ENCODE results near the gene TMEM123. TPM values are rescaled to one million over a fixed set of nuclear protein-coding genes. Genes with fewer than 3 reads are reported as not detected.
A peak's percentile ranks its signal among the peaks of the same experiment; 100 is the strongest.

TMEM123 gene
- total and polyA plus RNA-seq, 2 of the 8 experiments (the other 6 are each of a cell fraction or from before 2014, with no cell fraction given): 75.5 to 80.1 TPM

GRCh38 chr11:102486584-102486983 is 34.0 kb upstream of the TMEM123 start:
- Histone ChIP-seq H3K18ac (ENCODE audit: extremely low read depth, low read length) (no peak overlapping the region), H2AK5ac (ENCODE audit: low read depth, low read length) (no peak overlapping the region), H3K4me1 (replicated peaks in 1 of 4; ENCODE audit: control insufficient read depth in 3 of 4, insufficient read depth in 4 of 4, low read length in 3 of 4) (no peaks in the 10 kb centered on the region), H3K23me2 (ENCODE audit: low read depth, low read length) (no peaks in the 10 kb centered on the region), H3K79me1 (ENCODE audit: low read depth, low read length) (no peaks in the 10 kb centered on the region), H2BK120ac (replicated peaks; ENCODE audit: low read depth, low read length) (no peak overlapping the region), H3K27ac (ENCODE audit: low read depth, low read length) (no peak overlapping the region), H3K36me3 (ENCODE audit: control insufficient read depth in 2 of 4, insufficient read depth in 4 of 4, low read length in 3 of 4) (no peaks in the 10 kb centered on the region), H3K79me2 (ENCODE audit: control insufficient read depth in 1 of 2, insufficient read depth in 2 of 2, low read length in 2 of 2) (no peaks in the 10 kb centered on the region), H4K20me1 (replicated peaks in 1 of 2; ENCODE audit: control insufficient read depth in 1 of 2, insufficient read depth in 2 of 2, low read length in 2 of 2) (no peaks in the 10 kb centered on the region), H2BK12ac (ENCODE audit: low read depth, low read length) (no peak overlapping the region), H3K23ac (ENCODE audit: insufficient read length) (no peak overlapping the region), H2BK5ac (ENCODE audit: low read depth, low read length) (no peak overlapping the region), H4K5ac (ENCODE audit: insufficient read length, low read depth, low read length) (no peak overlapping the region), H3K4me3 (ENCODE audit: extremely low read depth in 1 of 4, insufficient read depth in 2 of 4, low read depth in 3 of 4, low read length in 4 of 4) (no peak overlapping the region), H4K91ac (replicated peaks; ENCODE audit: insufficient read length, low read length) (no peak overlapping the region), H3K4me2 (ENCODE audit: insufficient read depth in 1 of 2, low read depth in 2 of 2, low read length in 2 of 2) (no peak overlapping the region), H2BK20ac (ENCODE audit: low read length) (no peak overlapping the region), H3K56ac (replicated peaks; ENCODE audit: insufficient read length, low read depth, low read length) (no peak overlapping the region), H2BK15ac (ENCODE audit: low read length) (no peak overlapping the region), H3K9ac (replicated peaks in 1 of 4; ENCODE audit: extremely low read depth in 1 of 4, low read depth in 3 of 4, low read length in 3 of 4) (no peak overlapping the region), H3K14ac (ENCODE audit: insufficient read length) (no peak overlapping the region), H4K8ac (ENCODE audit: extremely low read depth, insufficient read depth, low read length) (no peak overlapping the region), H3K4ac (replicated peaks; ENCODE audit: insufficient read length, low read depth, low read length) (no peak overlapping the region), H3K9me3 (ENCODE audit: insufficient read depth in 2 of 2, low read depth in 1 of 2, low read length in 1 of 2) (no peaks in the 10 kb centered on the region), H2AFZ (ENCODE audit: low read length) (no peak overlapping the region), H3K27me3 (replicated peaks in 1 of 4; ENCODE audit: control insufficient read depth in 3 of 4, extremely low read depth in 1 of 4, insufficient read depth in 3 of 4, low read length in 3 of 4) (no peaks in the 10 kb centered on the region)
- WGBS, 2 experiments (ENCODE audit: extremely low coverage in 1 of 2, insufficient coverage in 1 of 2, insufficient read length in 1 of 2, insufficient replicate concordance in 2 of 2, low coverage in 1 of 2, low lambda C conversion rate in 2 of 2, missing lambda C conversion rate in 1 of 2): 78% methylated on average over 2 of the region's 2 CpGs; no CpG with 5 or more reads in 1 of the 2 experiments
- DNase-seq (ENCODE audit: low read depth in 1 of 2, low spot score in 2 of 2) (no peak), FAIRE-seq (no peak)
- ChIA-PET POLR2A (ENCODE audit: partially characterized antibody) (no interaction called here), CTCF (ENCODE audit: partially characterized antibody) (interaction anchor here (0.7 to 3.4 kb wide), 15 partner anchors 8 to 626 kb away, joined by 3 to 12 read pairs (median 4); no protein-coding TSS in a partner anchor)
- TF ChIP-seq SIN3A (conservative IDR thresholded peaks at IDR 0.05 in 1 of 2, IDR thresholded peaks at IDR 0.05 in 1 of 2; ENCODE audit: low read depth in 1 of 2, low read length in 2 of 2): no peak
- peak in 1 of 2 experiments; percentile 10; a peak in 1 of 4 replicates for TF ChIP-seq RAD21 (IDR thresholded peaks at IDR 0.05 in 1 of 2, conservative IDR thresholded peaks at IDR 0.05 in 1 of 2; ENCODE audit: low read depth in 2 of 2, low read length in 2 of 2)
- TF ChIP-seq CHD2 (IDR thresholded peaks at IDR 0.05; ENCODE audit: low read length): no peak
- TF ChIP-seq CTBP2 (IDR thresholded peaks at IDR 0.05; ENCODE audit: borderline replicate concordance, insufficient read depth, insufficient read length, low read length): no peak
- no peak for TF ChIP-seq EGR1 (IDR thresholded peaks at IDR 0.05; ENCODE audit: borderline replicate concordance, low read depth, low read length)
- no peak for TF ChIP-seq TEAD4 (IDR thresholded peaks at IDR 0.05; ENCODE audit: low read depth, low read length)
- 0 out of 4 replicates have a peak, but pooled peaks of 1 of the 3 experiments have one; percentile 9 for TF ChIP-seq CTCF (IDR thresholded peaks at IDR 0.05; ENCODE audit: control extremely low read depth in 1 of 3, insufficient read depth in 1 of 3, low read depth in 1 of 3, low read length in 3 of 3)
- no peak for TF ChIP-seq BCL11A (IDR thresholded peaks at IDR 0.05; ENCODE audit: low read depth in 2 of 2, low read length in 2 of 2)
- no peak for TF ChIP-seq KDM1A (IDR thresholded peaks at IDR 0.05; ENCODE audit: borderline replicate concordance, low read length)
- TF ChIP-seq NANOG (IDR thresholded peaks at IDR 0.05; ENCODE audit: insufficient read depth, low read depth, low read length, poor library complexity, severe bottlenecking): no peak
- TF ChIP-seq CBX5 (IDR thresholded peaks at IDR 0.05; ENCODE audit: low read depth, low read length): no peak
